Parathyroid adenoma (tissue), 2 donors: ENCODE results near the gene ERI2.

Source experiments
- H2AFZ ChIP-seq: fragments of 300-600 bp; sonication (generic); one replicate; pipeline ENCODE4 v1.7.0; 2017; ENCODE audit warnings: antibody characterized with exemption, mild to moderate bottlenecking
- H3K27ac ChIP-seq: fragments of 300-600 bp; sonication (generic); one replicate; pipeline ENCODE4 v1.7.0; 2017
- H3K27me3 ChIP-seq: fragments of 300-600 bp; sonication (generic); one replicate; pipeline ENCODE4 v1.7.0; 2017; ENCODE audit warnings: low read length; ENCODE audit not compliant: control insufficient read depth, insufficient read depth
- H3K36me3 ChIP-seq: fragments of 300-600 bp; sonication (generic); one replicate; pipeline ENCODE4 v1.7.0; 2017; ENCODE audit warnings: low read length; ENCODE audit not compliant: control insufficient read depth, insufficient read depth
- H3K4me1 ChIP-seq: fragments of 300-600 bp; sonication (generic); one replicate; pipeline ENCODE4 v1.7.0; 2017; ENCODE audit warnings: control low read depth
- H3K4me2 ChIP-seq: fragments of 300-600 bp; sonication (generic); one replicate; pipeline ENCODE4 v1.7.0; 2017; ENCODE audit warnings: low read length
- H3K4me3 ChIP-seq: fragments of 300-600 bp; sonication (generic); one replicate; pipeline ENCODE4 v1.7.0; 2017; ENCODE audit warnings: low read depth, low read length
- H3K79me2 ChIP-seq: fragments of 300-600 bp; sonication (generic); one replicate; pipeline ENCODE4 v1.7.0; 2017; ENCODE audit warnings: control low read depth
- H3K9ac ChIP-seq: fragments of 300-600 bp; sonication (generic); one replicate; pipeline ENCODE4 v1.7.0; 2017; ENCODE audit warnings: mild to moderate bottlenecking
- H3K9me3 ChIP-seq: fragments of 300-600 bp; sonication (generic); one replicate; pipeline ENCODE4 v1.7.0; 2017; ENCODE audit warnings: low read length; ENCODE audit not compliant: control insufficient read depth
- TF ChIP-seq, protein P1 (sequence below): fragments of 300-600 bp; sonication (generic); IDR thresholded peaks from one replicate; pipeline ENCODE4 v1.7.0; 2017; ENCODE audit warnings: antibody characterized with exemption, mild to moderate bottlenecking
- donor health status: primary hyperparathyroidism.

ERI2 gene

DNA sequence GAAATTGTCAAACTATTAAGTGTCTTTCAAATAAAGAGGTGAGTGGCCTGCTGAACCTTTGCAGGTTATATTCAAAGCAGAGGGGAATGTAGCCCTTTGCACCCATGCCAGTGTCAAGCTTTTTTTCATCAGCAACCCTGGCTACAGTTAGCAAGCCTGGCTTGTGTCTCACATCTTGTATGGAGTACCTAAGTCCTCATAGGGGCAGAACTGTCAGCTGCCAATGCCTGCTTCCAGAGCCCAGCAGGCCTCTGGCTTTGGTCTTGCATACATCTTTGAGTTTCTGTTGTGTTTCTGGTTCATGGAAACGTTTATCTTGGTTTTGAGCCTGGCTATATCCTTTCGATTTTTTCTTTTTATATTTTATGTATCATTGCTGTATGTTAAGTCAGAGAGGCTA lies 26.8 kb upstream of the ERI2 start:
- H3K9ac ChIP-seq, result no peak overlapping the region
- no peak overlapping the region for H2AFZ ChIP-seq
- H3K36me3 ChIP-seq, result peaks cover 6% of the 10 kb centered on the region
- peaks cover 2% of the 10 kb centered on the region for H3K79me2 ChIP-seq
- H3K27me3 ChIP-seq, result no peaks in the 10 kb centered on the region
- no peak overlapping the region for H3K27ac ChIP-seq
- H3K4me2 ChIP-seq, result no peak overlapping the region
- TF ChIP-seq, protein P1, sequence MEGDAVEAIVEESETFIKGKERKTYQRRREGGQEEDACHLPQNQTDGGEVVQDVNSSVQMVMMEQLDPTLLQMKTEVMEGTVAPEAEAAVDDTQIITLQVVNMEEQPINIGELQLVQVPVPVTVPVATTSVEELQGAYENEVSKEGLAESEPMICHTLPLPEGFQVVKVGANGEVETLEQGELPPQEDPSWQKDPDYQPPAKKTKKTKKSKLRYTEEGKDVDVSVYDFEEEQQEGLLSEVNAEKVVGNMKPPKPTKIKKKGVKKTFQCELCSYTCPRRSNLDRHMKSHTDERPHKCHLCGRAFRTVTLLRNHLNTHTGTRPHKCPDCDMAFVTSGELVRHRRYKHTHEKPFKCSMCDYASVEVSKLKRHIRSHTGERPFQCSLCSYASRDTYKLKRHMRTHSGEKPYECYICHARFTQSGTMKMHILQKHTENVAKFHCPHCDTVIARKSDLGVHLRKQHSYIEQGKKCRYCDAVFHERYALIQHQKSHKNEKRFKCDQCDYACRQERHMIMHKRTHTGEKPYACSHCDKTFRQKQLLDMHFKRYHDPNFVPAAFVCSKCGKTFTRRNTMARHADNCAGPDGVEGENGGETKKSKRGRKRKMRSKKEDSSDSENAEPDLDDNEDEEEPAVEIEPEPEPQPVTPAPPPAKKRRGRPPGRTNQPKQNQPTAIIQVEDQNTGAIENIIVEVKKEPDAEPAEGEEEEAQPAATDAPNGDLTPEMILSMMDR, result no peak
- no peaks in the 10 kb centered on the region for H3K9me3 ChIP-seq
- H3K4me1 ChIP-seq, result peaks cover 5% of the 10 kb centered on the region
- no peak overlapping the region for H3K4me3 ChIP-seq

DNA sequence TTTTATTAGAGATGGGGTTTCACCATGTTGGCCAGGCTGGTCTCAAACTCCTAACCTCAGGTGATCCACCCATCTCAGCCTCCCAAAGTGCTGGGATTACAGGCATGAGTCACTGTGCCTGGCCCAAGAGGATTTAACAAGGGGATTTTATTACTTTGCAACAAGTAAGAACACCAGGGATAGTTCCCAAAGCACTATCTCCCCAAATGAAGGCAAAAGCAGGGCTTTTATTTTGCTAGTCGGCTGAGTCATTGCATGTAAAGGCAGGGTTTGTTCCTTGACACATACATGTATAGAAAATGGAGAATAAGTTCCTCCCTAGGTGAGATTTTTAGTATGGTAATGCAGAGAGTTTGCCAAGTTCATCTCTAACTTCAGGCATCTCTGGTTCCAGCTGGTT lies 24.1 kb upstream of the ERI2 start:
- Histone ChIP-seq H3K4me2 (no peak overlapping the region), H3K79me2 (no peaks in the 10 kb centered on the region), H3K27ac (no peak overlapping the region), H3K9me3 (no peaks in the 10 kb centered on the region), H3K36me3 (peaks cover 4% of the 10 kb centered on the region), H3K4me1 (peaks cover 22% of the 10 kb centered on the region), H2AFZ (no peak overlapping the region), H3K27me3 (no peaks in the 10 kb centered on the region), H3K9ac (no peak overlapping the region), H3K4me3 (no peak overlapping the region)
- TF ChIP-seq, protein P1, result no peak

DNA sequence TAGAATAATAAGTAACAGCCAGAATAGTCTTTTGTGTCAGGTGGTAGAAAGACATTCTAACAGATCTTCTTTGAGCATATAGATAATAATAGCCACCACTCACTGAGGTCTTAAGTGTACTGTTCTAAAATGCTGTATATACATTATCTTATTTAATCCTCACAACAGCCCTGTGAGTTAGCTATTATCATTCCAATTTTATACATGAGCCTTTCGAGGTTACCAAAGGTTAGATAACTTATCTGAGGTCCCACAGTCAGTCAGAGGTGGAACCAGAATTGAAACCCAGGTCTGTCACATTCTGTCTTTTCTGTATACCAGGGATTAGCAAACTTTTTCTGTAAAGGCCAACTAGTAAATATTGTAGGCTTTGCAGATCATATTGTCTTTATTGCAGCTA lies 23.3 kb upstream of the ERI2 start:
- Histone ChIP-seq H3K79me2 (no peaks in the 10 kb centered on the region), H3K36me3 (peaks cover 4% of the 10 kb centered on the region), H3K27me3 (no peaks in the 10 kb centered on the region), H3K9ac (no peak overlapping the region), H3K9me3 (no peaks in the 10 kb centered on the region), H2AFZ (no peak overlapping the region), H3K27ac (no peak overlapping the region), H3K4me2 (no peak overlapping the region), H3K4me3 (no peak overlapping the region), H3K4me1 (peaks cover 31% of the 10 kb centered on the region)
- TF ChIP-seq, protein P1, result no peak

DNA sequence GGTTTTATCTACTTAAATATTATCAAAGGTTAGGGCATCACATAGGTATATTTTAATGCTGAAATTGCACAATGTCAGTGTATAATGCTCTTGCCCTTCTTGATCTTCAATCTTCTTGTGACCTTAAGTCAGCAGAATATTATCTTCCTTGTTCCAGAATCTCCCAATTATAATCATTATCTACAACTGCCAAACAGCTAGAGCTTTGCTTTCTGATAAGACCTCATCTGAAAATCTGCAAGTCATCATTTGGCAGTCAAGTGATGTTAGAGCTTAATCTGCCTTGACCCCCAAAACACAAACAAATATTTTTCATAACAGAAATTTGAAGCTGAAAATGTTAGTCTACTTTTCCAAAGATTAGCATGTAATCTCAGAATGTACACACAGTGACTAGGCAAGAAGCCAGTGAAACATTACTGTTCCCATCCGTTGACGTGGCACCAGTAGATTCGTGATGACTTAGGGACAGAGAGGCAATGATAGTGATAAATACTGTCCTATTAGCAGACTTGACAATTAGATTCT lies 19.8 kb upstream of the ERI2 start:
- TF ChIP-seq, protein P1, result no peak
- Histone ChIP-seq H3K4me3 (peak overlapping the region; percentile 22), H3K27me3 (no peaks in the 10 kb centered on the region), H3K79me2 (peaks cover 6% of the 10 kb centered on the region), H3K36me3 (peaks cover 4% of the 10 kb centered on the region), H3K9ac (no peak overlapping the region), H2AFZ (peak overlapping the region; percentile 19), H3K27ac (peak overlapping the region; percentile 83), H3K4me1 (peaks cover 48% of the 10 kb centered on the region), H3K9me3 (no peaks in the 10 kb centered on the region), H3K4me2 (peak overlapping the region; percentile 43)
